Measurements from ENCODE around the gene TRAF3. TPM values are rescaled to one million over a fixed set of nuclear protein-coding genes. Genes with fewer than 3 reads are reported as not detected.

TRAF3 gene
- total and polyA plus RNA-seq, 2 donors, result 8.8 to 12.4 TPM

DNA sequence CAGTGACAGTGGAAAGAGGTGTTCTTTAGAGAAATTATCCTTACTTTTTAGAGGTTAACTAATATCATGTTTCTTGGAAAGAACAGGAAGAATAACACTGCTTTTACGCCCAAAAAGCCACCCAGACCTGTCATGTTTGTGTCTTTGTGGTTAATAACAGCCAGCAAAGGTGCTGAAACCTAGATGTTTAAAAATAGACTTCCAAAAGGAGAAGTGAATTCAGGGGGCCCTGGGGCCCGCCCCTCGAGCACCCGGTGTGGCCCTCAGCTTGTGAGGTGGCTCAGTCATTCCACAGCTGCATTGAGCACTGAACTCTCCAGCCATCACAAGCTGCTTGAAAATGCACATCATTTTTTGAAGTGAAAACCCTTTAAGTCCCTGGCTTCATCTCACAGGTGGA, 124.4 kb downstream of the TRAF3 start:
- DNase-seq (ENCODE audit: extremely low spot score), result no peak
- no peaks in the 10 kb centered on the region for H3K4me1 ChIP-seq (ENCODE audit: insufficient read depth)
- H3K36me3 ChIP-seq (ENCODE audit: insufficient read depth), result peaks cover 2% of the 10 kb centered on the region
- WGBS, result 84% methylated on average over 4 of the region's 4 CpGs
- H3K4me3 ChIP-seq (ENCODE audit: low read depth, low read length), result no peak overlapping the region
- no peak overlapping the region for H3K27ac ChIP-seq (ENCODE audit: low read depth)

DNA sequence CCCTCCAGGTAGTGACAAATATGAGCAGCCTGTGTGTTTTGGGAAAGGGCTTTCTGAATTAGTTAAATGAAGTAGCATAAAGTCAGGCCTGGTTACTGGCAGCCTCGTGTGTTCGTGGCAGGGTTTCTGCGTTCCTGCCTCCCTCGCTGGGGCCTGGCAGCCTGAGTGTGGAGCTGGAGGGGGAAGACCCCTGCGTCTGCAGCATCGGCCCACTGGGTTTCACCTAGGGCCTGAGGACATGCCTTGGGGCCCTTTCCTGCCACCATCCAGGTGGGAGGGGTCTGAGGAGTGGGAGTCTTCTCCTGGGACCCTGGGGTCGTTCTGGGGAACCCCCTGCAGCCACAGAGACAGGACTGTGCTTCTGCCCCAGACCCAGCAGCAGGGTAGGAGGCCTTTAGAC, 124.8 kb downstream of the TRAF3 start:
- WGBS, result 89% methylated on average over 7 of the region's 7 CpGs
- Histone ChIP-seq H3K4me1 (ENCODE audit: insufficient read depth) (no peaks in the 10 kb centered on the region), H3K4me3 (ENCODE audit: low read depth, low read length) (no peak overlapping the region), H3K36me3 (ENCODE audit: insufficient read depth) (peaks cover 4% of the 10 kb centered on the region), H3K27ac (ENCODE audit: low read depth) (no peak overlapping the region)
- no peak for DNase-seq (ENCODE audit: extremely low spot score)

DNA sequence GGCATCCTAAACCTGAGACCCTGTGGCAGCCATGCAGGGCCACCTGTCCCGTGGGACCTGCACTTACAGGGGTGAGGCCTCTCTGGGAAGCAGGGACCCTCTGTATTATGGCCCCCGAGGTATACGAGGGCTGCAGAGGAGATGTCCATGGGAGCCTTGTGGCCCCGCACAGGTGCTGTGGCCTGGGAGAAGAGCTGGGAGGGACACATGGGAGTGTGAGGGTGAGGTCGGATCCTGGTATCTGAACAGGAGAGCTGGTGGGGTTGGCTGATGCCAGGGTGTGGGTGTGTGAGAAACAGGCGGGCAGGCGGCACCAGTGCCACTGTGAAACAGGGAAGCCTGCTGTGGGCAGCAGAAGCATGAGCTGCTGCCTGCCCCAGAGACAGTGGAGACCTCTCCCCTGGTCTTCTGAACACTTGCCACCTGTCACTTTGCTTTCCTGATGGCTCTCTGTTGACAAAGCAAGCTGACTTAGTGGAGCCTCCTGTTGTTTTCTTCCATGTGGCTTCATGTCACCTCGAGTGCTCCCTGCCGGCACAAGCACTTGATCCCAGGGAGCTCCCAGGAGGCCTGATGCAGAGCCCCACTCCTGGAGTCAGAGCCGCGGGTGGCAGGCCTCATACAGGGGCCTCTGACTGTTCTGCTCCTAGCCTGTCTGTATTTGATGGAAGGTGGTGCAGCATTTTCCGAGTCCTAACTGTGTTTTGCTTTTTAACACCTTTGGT, 125.4 kb downstream of the TRAF3 start:
- H3K4me3 ChIP-seq (ENCODE audit: low read depth, low read length), result no peak overlapping the region
- no peak for DNase-seq (ENCODE audit: extremely low spot score)

DNA sequence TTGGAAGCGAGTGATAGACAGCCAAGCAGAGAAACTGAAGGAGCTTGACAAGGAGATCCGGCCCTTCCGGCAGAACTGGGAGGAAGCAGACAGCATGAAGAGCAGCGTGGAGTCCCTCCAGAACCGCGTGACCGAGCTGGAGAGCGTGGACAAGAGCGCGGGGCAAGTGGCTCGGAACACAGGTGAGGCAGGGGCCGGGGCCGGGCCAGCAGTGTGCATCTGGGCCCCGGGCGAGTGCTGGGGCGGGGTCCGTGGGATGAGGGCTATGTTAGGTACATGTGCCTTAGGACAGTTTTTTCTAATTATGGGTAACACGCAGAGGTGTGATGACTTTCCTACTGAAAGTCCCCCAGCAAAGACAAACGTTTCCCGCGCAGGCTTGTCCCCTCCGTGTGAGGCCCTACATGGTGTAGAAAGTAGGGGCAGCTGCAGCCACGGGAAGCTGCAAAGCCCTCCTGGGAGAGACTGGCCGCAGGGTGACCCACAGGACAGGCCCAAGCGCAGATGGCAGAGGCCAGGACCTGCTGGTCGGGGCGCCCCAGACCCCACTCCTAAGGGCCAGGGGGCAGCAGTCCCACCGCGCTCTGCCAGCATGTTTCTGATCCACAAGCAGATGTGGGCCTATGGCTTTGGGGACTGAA, 126.1 kb downstream of the TRAF3 start:
- 89% methylated on average over 29 of the region's 29 CpGs for whole genome bisulfite sequencing
- Histone ChIP-seq H3K4me1 (ENCODE audit: insufficient read depth) (no peaks in the 10 kb centered on the region), H3K4me3 (ENCODE audit: low read depth, low read length) (no peak overlapping the region), H3K27ac (ENCODE audit: low read depth) (no peak overlapping the region), H3K36me3 (ENCODE audit: insufficient read depth) (peaks cover 4% of the 10 kb centered on the region)
- no peak for DNase-seq (ENCODE audit: extremely low spot score)

More for the DNA sequence above, 125.4 kb downstream of the TRAF3 start:
- H3K36me3 ChIP-seq (ENCODE audit: insufficient read depth), result peaks cover 4% of the 10 kb centered on the region
- H3K4me1 ChIP-seq (ENCODE audit: insufficient read depth), result no peaks in the 10 kb centered on the region
- no peak overlapping the region for H3K27ac ChIP-seq (ENCODE audit: low read depth)
- WGBS, result 94% methylated on average over 12 of the region's 12 CpGs

DNA sequence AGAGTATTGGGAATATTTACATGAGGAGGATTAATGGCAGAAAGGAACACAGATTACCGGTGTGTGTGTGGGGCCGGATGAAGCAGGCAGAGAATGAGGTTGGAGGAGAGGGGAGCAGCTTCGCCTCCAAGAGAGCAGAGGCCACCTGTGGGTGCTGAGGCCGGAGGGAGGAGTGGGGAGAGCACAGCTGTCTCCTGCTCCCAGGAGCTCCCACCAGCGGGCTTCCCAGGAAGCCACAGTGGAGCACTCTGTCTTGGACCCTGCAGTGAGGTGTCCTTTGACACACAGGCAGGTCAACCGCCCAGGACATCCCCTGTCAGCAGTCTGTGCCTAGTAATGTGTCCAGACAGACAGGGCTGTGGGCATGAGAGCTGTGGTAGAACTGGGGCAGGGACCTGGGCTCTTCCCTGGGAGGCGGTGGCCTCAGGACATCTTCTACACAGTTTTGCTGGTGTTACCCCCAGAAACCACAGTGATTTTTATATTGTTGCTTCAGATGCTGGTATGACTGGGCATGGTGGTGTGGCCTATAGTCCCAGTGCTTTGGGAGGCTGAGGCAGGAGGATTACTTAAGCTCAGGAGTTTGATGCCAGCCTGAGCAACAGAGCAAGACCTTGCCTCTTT, 126.8 kb downstream of the TRAF3 start:
- no peaks in the 10 kb centered on the region for H3K4me1 ChIP-seq (ENCODE audit: insufficient read depth)
- no peak overlapping the region for H3K27ac ChIP-seq (ENCODE audit: low read depth)
- no peak for DNase-seq (ENCODE audit: extremely low spot score)
- no peak overlapping the region for H3K4me3 ChIP-seq (ENCODE audit: low read depth, low read length)
- WGBS, result 94% methylated on average over 7 of the region's 7 CpGs
- H3K36me3 ChIP-seq (ENCODE audit: insufficient read depth), result peaks cover 4% of the 10 kb centered on the region

DNA sequence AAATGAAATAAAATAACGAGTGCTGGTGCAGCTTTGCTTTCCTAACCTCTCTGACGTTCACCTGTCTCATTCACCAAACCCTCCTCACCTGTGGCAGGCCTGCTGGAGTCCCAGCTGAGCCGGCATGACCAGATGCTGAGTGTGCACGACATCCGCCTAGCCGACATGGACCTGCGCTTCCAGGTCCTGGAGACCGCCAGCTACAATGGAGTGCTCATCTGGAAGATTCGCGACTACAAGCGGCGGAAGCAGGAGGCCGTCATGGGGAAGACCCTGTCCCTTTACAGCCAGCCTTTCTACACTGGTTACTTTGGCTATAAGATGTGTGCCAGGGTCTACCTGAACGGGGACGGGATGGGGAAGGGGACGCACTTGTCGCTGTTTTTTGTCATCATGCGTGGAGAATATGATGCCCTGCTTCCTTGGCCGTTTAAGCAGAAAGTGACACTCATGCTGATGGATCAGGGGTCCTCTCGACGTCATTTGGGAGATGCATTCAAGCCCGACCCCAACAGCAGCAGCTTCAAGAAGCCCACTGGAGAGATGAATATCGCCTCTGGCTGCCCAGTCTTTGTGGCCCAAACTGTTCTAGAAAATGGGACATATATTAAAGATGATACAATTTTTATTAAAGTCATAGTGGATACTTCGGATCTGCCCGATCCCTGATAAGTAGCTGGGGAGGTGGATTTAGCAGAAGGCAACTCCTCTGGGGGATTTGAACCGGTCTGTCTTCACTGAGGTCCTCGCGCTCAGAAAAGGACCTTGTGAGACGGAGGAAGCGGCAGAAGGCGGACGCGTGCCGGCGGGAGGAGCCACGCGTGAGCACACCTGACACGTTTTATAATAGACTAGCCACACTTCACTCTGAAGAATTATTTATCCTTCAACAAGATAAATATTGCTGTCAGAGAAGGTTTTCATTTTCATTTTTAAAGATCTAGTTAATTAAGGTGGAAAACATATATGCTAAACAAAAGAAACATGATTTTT, 128.2 kb downstream of the TRAF3 start:
- Histone ChIP-seq H3K36me3 (ENCODE audit: insufficient read depth) (peaks cover 4% of the 10 kb centered on the region), H3K4me3 (ENCODE audit: low read depth, low read length) (no peak overlapping the region), H3K4me1 (ENCODE audit: insufficient read depth) (no peaks in the 10 kb centered on the region), H3K27ac (ENCODE audit: low read depth) (no peak overlapping the region)
- 97% methylated on average over 38 of the region's 38 CpGs for WGBS
- no peak for DNase-seq (ENCODE audit: extremely low spot score)

DNA sequence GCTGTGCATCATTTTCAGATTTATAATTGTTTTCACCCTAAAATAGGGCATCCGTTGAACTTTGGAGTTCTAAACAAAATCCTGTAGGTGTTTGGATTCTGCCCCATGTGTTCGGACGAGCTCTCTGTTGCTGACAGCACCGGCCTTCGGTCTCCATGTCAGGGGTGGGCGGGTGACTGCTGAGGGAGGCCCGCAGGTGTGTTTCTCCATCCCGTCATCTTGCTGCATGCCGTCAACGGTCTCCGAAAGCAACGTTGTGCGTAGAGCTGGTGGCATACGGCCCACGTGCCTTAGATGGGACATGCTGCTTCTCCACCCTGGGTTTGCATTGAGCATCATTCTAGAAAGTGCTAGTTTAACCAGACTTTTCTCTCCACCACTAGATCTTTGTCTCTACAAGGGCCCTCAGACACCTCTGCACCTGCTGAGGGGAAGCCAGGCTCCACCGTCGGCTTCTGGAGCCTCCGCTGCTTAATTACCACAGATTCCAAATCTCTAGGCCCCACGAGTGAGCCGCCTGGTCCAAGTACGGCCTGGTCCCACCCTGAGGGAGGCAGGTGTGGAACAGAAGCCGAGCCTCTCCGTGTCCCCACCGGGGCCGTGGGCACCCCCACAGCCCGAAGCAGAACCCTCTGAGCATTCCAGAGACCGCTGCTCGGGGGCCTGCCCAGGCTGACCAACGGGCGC, 129.5 kb downstream of the TRAF3 start:
- H3K4me3 ChIP-seq (ENCODE audit: low read depth, low read length), result no peak overlapping the region
- no peaks in the 10 kb centered on the region for H3K4me1 ChIP-seq (ENCODE audit: insufficient read depth)
- WGBS, result 95% methylated on average over 30 of the region's 30 CpGs
- H3K27ac ChIP-seq (ENCODE audit: low read depth), result no peak overlapping the region
- no peak for DNase-seq (ENCODE audit: extremely low spot score)
- H3K36me3 ChIP-seq (ENCODE audit: insufficient read depth), result peaks cover 4% of the 10 kb centered on the region

DNA sequence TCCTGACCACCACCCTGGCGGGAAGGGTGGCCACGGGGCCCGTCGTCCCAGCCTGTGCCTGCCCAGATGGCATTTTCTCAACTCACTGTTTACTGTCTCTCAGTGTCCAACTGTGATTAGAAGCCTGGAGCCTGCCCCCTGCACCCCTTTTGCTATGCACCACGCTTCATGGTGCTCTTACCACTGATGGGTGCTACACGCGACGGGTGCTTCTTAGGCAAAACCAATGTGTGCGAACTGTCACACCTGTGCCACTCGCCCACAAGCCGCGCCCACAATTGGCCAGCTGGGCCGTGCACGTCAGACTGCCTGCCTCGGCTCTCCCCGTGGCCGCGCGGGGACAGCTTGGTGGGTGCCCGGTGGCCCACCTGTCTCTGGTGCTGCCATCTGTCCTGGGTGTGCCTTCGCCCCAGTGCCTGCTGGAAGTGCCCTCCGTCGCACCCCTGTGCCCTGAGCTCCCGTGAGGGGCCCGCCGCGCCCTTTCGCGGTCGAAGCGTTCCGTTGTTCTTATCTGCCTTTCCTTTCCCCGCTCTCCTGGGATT, 130.1 kb downstream of the TRAF3 start:
- H3K36me3 ChIP-seq (ENCODE audit: insufficient read depth), result peaks cover 4% of the 10 kb centered on the region
- H3K4me1 ChIP-seq (ENCODE audit: insufficient read depth), result no peaks in the 10 kb centered on the region
- H3K4me3 ChIP-seq (ENCODE audit: low read depth, low read length), result no peak overlapping the region
- no peak overlapping the region for H3K27ac ChIP-seq (ENCODE audit: low read depth)
- 97% methylated on average over 33 of the region's 33 CpGs for WGBS
- DNase-seq (ENCODE audit: extremely low spot score), result no peak

DNA sequence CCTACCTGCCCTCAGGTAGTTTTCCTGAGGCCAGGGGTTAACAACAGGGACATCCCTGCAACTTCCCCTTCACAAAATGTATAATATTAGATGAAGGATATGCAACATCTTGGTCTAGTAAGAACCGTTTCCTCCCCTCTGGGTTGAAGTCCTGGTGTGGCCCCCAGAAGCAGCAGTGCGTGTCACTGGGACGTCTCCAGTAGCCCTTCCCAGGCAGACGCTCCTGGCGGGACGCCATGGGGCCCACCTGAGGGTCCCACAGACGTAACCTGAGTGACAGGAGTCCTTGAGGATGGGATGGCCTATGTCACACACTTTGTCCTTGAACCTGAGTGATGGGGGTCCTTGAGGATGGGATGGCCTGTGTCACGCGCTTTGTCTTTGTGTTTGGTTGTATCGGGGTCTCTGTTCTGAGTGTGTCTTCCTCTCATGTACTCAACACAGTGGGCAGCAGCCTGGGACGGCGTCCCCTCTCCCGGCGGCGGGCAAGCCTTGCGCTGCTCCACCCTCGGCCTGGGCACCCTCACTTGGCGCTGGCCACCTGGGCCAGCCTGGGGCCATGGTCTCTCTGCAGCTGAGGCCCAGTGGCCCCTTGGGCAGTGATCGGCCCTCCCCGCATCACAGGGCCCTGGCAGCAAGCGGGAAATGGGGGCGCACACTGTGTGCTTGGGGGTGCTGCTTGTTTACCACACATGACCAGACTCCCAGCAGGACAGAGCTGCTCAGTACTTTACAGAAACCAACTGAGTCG, 130.9 kb downstream of the TRAF3 start:
- H3K4me1 ChIP-seq (ENCODE audit: insufficient read depth), result no peaks in the 10 kb centered on the region
- no peak overlapping the region for H3K27ac ChIP-seq (ENCODE audit: low read depth)
- H3K36me3 ChIP-seq (ENCODE audit: insufficient read depth), result peaks cover 4% of the 10 kb centered on the region
- DNase-seq (ENCODE audit: extremely low spot score), result no peak
- no peak overlapping the region for H3K4me3 ChIP-seq (ENCODE audit: low read depth, low read length)
- 94% methylated on average over 23 of the region's 23 CpGs for WGBS

DNA sequence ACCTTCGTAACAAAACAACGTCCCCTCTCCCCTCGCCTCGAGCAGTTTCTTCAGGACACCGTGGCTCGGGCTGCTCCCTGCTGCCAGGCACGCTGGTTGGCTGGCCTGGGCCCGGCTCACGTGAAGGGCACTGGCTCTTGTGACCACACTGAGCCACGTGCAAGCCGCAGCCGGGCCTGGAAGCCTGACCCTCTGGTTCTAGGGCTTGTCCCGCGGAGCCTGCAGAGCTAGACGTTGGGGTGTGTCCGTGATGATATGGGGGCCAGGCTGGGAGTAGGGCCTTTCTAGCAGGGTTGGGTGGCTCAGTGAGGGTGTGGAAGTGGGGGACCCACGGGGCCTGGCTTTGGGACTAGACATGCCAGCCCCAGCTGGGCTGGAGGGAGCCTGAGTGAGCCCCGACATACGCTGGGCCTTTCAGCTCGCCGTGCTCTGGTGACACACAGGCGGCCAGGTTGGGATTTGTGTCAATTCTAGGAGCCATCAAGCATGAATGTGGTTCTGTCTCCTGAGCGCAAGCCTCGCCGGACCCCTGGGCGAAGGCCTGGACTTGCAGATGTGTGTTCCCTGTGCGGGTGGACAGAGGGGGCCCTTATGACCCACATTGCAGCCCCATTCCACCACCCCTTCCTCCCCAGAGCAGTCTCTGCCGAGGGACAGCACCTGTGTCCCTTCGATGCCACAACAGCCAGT, 131.7 kb downstream of the TRAF3 start:
- Histone ChIP-seq H3K36me3 (ENCODE audit: insufficient read depth) (peaks cover 4% of the 10 kb centered on the region), H3K27ac (ENCODE audit: low read depth) (no peak overlapping the region), H3K4me1 (ENCODE audit: insufficient read depth) (no peaks in the 10 kb centered on the region), H3K4me3 (ENCODE audit: low read depth, low read length) (no peak overlapping the region)
- 95% methylated on average over 29 of the region's 29 CpGs for whole genome bisulfite sequencing
- DNase-seq (ENCODE audit: extremely low spot score), result no peak

DNA sequence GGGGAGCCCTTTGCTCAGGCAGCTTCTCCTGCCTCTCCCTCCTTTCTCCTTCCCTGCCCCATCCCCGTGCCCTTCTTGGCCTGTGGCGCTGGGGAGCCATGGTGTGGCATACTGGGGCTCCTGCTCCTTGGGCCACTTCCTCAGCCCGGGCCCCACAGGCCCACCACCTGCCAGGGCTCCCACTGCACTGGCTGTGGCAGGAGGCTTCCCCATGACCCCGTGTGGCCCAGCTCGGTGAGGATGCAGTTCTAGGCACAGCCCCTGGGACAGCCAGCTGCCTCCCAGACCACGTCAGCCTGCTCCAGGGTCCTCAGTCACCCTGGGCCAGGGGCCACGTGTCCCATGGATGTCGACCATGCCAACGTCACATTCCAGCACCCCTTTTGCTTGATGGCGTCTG, 132.2 kb downstream of the TRAF3 start:
- H3K4me3 ChIP-seq (ENCODE audit: low read depth, low read length), result no peak overlapping the region
- WGBS, result 83% methylated on average over 10 of the region's 10 CpGs
- no peak for DNase-seq (ENCODE audit: extremely low spot score)
- no peaks in the 10 kb centered on the region for H3K4me1 ChIP-seq (ENCODE audit: insufficient read depth)
- H3K27ac ChIP-seq (ENCODE audit: low read depth), result no peak overlapping the region
- peaks cover 4% of the 10 kb centered on the region for H3K36me3 ChIP-seq (ENCODE audit: insufficient read depth)

DNA sequence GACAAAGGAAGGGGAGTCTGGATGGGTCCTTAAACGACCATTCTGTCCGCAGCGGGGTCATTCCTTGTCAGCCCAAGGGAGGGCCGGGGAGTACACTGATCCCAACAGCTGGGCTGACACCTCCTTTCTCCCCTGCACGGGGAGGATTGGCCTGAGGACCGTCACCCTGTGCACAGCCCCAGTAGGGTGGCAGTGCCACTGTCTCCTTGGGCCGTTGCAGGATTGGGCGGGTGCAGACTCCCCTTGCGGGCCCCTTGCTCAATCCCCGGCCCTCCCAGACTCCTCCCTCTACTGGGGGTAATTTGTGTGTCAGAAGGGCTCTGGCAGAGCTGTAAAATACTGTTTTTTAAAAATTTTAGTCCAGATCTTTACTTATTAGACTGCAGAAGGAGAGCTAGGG, 132.7 kb downstream of the TRAF3 start:
- Histone ChIP-seq H3K36me3 (ENCODE audit: insufficient read depth) (peaks cover 4% of the 10 kb centered on the region), H3K4me1 (ENCODE audit: insufficient read depth) (no peaks in the 10 kb centered on the region), H3K4me3 (ENCODE audit: low read depth, low read length) (no peak overlapping the region), H3K27ac (ENCODE audit: low read depth) (no peak overlapping the region)
- 84% methylated on average over 10 of the region's 10 CpGs for WGBS
- no peak for DNase-seq (ENCODE audit: extremely low spot score)

All from urinary bladder (tissue), 4 donors.